DMS153 treated with DMSO at 0.1 percent for 48 hours (cell line): ENCODE results near the gene SAMD9.
"Not testable (repeated sequence)": the region's sequence is repeated elsewhere in the genome, so short reads cannot be mapped to it uniquely, and the experiment has no call there.

Experiments
- DNase-seq: peaks from one replicate; lab custom pipeline; 2025; ENCODE audit not compliant: unreplicated experiment; lab: John Stamatoyannopoulos, UW

The SAMD9 gene

GRCh38 chr7:93120592-93121549, 3.1 kb upstream of the SAMD9 start:
- DNase-seq = no peak

GRCh38 chr7:93119191-93119905, 1.6 kb upstream of the SAMD9 start:
- DNase-seq = no peak

GRCh38 chr7:93117327-93117726, 452 bp downstream of the SAMD9 start:
- no peak for DNase-seq

GRCh38 chr7:93115796-93116195, 2.0 kb downstream of the SAMD9 start:
- DNase-seq = no peak

- no peak for DNase-seq
Observed at GRCh38 chr7:93108003-93108402, 9.8 kb downstream of the SAMD9 start.

- no peak for DNase-seq
Observed at GRCh38 chr7:93097388-93097787, 20.4 kb downstream of the SAMD9 start.

GRCh38 chr7:93092757-93093370, 24.9 kb downstream of the SAMD9 start:
- DNase-seq = no peak

- DNase-seq = not testable (repeated sequence)
Observed at GRCh38 chr7:93073357-93073756, 44.4 kb downstream of the SAMD9 start.

GRCh38 chr7:93062599-93062998, 55.2 kb downstream of the SAMD9 start:
- DNase-seq = no peak

GRCh38 chr7:93060865-93061264, 56.9 kb downstream of the SAMD9 start:
- DNase-seq = no peak

GRCh38 chr7:93060025-93060424, 57.8 kb downstream of the SAMD9 start:
- no peak for DNase-seq

- DNase-seq = not testable (repeated sequence)
Observed at GRCh38 chr7:93056621-93057020, 61.2 kb downstream of the SAMD9 start.

GRCh38 chr7:93055543-93056107, 62.2 kb downstream of the SAMD9 start:
- DNase-seq = peak; percentile 49

- DNase-seq = no peak
Observed at GRCh38 chr7:93054975-93055374, 62.8 kb downstream of the SAMD9 start.

GRCh38 chr7:93053949-93054943, 63.5 kb downstream of the SAMD9 start:
- DNase-seq = no peak

- no peak for DNase-seq
Observed at GRCh38 chr7:93053209-93053948, 64.4 kb downstream of the SAMD9 start.

GRCh38 chr7:93051660-93052059, 66.1 kb downstream of the SAMD9 start:
- DNase-seq = no peak
